Activated CD4-positive, alpha-beta T cell treated with anti-CD3 and anti-CD28 coated beads, Interleukin-2, amount 50 U/mL, for 1 hour (primary cell): Measurements from ENCODE around the gene IDH3G.
"Not testable (repeated sequence)": the region's sequence is repeated elsewhere in the genome, so short reads cannot be mapped to it uniquely, and the experiment has no call there.

Experiments
- DNase-seq: peaks from one replicate; pipeline ENCODE4 v3.0.0-alpha.2; 2020

IDH3G gene

DNA sequence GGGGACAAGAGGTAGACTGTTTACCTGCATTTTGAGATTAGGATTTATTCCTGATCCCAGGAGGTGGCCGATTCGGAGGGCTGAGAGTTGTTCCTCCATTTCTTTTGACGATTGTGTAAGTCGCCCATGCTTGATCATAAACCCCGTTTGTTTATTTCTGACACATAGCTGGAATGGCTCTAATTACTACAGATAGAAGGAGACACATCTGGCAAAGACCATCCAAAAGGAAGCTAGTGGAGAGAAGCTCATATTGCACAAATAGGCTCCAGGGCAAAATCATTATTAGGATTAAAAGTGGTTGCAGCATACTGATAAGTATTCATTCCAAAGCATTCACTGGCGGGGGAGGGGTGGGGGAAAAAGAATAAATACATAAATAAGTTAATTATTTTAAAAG, 47.2 kb downstream of the IDH3G start:
- not testable (repeated sequence) for DNase-seq

- no peak for DNase-seq
Measured at GRCh38 chrX:153746359-153746758, 47.8 kb downstream of the IDH3G start.

DNA sequence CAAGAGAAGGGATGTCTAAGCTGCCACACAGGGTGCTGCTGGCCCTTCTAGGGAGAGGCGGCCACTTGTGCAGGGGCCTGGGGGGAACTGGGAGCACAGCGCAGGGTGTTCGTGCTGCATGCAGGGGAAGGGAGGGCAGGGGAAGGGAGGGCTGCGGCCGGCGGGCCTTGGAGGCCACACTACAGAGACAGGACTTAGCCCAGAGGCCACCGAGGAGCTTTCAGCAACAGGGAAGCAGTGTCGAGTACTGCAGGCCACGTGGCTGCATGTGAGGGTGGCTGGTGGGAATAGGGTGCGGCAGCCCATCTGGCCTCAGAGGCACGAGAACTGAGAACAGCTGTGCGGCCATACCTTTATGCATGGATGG, 49.1 kb downstream of the IDH3G start:
- DNase-seq: not testable (repeated sequence)

GRCh38 chrX:153744210-153745066, 49.7 kb downstream of the IDH3G start:
- DNase-seq: no peak

DNA sequence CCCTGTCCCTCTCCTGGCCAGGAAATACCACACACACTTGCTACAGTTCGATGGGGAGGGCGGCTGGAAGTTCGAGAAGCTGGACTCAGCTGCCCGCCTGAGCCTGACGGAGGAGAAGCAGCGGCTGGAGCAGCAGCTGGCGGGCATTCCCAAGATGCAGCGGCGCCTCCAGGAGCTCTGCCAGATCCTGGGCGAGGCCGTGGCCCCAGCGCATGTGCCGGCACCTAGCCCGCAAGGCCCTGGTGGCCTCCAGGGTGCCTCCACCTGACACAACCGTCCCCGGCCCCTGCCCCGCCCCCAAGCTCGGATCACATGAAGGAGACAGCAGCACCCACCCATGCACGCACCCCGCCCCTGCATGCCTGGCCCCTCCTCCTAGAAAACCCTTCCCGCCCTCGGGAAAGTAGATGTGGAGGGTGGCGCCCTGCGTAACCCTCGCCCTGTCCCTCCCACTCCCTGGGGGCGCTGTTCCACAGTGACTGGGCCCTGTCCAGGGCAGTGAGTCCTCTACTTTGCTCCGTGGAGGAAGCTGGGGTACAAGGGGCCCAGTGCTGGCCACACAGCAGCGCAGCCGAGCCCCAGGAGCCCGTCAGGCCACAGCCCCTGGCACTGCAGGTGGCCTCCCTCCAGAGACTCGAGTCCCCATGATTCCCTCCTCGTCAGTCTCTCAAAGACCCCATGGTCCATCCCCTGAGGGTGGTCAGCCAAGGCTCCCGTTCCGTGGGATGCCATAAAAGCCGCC, 50.5 kb downstream of the IDH3G start:
- not testable (repeated sequence) for DNase-seq

DNA sequence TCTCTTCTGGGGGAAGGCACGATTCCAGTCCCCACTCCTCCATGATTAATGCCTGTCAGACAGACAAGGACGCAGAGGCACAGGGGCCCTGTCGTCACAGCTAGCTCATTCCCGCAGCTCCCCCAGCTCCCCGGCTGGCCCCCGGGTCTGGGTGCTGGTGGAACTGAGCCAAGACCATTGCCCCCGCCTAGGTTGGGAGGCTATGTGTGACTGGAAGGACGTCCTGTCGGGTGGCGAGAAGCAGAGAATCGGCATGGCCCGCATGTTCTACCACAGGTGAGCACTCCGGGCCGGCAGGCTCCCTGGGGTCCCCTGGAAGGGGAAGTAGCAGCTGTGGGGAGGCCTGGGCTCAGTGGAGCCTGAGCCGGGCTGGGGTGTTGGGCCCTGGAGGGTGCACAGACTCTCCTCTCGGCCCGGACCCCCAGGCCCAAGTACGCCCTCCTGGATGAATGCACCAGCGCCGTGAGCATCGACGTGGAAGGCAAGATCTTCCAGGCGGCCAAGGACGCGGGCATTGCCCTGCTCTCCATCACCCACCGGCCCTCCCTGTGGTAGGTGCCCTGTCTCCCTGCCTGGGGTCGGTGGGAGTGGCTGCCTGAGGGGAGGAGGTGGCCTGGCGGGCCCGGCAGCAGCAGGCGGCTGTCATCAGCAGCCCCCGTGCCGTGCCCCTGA, 51.2 kb downstream of the IDH3G start:
- not testable (repeated sequence) for DNase-seq

- DNase-seq: not testable (repeated sequence)
Measured at GRCh38 chrX:153742111-153742510, 52.1 kb downstream of the IDH3G start.

- DNase-seq: no peak
Measured at GRCh38 chrX:153741446-153741845, 52.7 kb downstream of the IDH3G start.

DNA sequence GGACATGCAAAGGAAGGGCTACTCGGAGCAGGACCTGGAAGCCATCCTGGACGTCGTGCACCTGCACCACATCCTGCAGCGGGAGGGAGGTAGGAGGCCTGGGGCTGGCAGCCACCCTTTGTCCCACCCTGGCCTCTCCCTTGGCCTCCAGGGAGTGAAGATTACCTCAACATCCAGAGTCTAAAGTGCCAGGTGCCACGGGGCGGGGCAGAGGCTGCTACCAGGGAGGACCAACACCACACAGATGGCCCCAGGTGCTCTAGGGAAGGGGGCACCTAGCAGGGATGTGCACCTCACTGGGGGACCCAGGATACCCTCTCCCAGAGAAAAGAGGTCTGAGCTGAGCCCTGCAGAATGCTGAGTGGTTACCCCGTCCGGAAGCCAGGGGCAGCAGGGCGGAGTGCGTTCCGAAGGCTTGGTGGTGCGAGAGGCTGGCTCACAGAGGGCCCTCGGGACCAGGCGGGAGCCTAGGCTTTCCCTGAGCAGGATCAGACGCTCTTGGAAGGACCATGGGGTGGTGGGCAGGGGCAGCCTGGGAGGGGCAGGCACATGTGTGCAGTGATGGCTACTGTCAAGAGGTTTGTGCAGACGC, 53.4 kb downstream of the IDH3G start:
- no peak for DNase-seq

DNA sequence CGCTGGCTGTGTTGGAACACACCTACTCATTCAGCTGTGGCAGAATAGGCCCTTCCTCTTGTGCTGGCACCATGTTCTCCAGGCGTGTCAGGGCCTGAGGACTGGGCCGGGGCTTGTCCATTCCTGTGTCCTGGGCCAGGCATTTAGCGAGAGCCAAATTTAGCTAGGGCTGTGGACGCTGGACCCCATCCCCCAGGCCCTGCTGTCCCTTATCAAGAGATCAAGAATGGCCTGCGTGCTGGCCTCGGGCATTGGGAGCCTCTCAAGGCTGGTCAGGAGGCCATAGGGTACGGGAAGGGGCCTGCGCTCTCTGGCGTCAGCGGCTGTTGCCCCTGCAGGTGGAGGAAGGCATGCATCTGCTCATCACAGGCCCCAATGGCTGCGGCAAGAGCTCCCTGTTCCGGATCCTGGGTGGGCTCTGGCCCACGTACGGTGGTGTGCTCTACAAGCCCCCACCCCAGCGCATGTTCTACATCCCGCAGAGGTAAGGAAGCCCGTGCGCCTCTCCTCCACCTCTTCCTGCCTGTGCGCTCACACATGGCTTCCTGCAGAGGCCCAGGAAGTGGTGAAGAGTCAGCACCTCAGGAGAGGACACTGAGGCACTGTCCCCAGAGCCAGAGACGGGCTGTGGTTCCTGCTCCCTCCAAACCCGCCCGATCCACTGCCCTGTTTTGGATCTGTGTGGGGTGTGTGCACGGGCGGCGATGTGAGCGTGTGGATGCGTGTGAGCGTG, 54.3 kb downstream of the IDH3G start:
- DNase-seq: no peak

- DNase-seq: no peak
Measured at GRCh38 chrX:153738056-153738605, 56.0 kb downstream of the IDH3G start.

DNA sequence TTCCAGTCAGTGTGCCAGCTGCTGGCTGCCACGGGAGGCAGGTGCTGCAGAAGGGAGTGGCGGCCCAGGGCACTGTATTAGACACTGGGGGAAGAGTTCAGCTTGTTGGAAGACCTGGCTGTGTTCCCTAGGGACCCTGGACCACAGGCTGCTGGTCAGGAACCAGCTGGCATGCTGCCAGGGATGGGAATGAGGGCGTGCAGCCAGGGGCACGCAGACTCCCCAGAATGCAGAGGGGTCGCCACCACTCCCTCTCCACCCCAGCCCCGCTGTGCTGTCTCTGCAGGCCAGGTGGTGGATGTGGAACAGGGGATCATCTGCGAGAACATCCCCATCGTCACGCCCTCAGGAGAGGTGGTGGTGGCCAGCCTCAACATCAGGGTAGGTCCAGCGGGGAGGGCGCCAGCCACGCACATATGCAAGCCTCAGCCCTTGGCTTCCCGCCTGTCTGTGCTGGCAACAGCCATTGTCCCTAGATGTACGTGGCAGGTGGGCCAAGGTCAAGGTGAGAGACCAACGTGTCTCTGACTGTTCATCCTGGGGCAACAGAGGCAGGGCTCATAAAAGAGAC, 57.2 kb downstream of the IDH3G start:
- no peak for DNase-seq

GRCh38 chrX:153736071-153736820, 57.9 kb downstream of the IDH3G start:
- no peak for DNase-seq
